Measurements from ENCODE around the gene CNIH3.

The CNIH3 gene

DNA sequence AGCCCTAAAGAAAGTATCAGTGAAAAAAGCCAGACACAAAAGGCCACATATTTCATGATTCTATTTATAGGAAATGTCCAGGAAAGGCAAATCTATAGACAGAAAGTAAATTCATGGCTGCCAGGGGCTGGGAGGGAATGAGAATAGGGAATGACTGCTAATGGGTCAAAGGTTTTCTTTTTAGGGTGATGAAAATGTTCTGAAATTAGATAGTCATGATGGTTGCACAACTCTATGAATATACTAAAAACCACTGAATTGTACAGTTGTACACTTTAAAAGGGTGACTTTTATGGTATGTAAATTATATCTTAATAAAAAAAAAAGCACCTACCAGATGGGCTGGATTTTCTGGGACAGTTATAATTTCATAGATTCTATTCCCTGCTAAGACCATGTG is 114.8 kb downstream of the CNIH3 start:
- TF ChIP-seq, protein P1, sequence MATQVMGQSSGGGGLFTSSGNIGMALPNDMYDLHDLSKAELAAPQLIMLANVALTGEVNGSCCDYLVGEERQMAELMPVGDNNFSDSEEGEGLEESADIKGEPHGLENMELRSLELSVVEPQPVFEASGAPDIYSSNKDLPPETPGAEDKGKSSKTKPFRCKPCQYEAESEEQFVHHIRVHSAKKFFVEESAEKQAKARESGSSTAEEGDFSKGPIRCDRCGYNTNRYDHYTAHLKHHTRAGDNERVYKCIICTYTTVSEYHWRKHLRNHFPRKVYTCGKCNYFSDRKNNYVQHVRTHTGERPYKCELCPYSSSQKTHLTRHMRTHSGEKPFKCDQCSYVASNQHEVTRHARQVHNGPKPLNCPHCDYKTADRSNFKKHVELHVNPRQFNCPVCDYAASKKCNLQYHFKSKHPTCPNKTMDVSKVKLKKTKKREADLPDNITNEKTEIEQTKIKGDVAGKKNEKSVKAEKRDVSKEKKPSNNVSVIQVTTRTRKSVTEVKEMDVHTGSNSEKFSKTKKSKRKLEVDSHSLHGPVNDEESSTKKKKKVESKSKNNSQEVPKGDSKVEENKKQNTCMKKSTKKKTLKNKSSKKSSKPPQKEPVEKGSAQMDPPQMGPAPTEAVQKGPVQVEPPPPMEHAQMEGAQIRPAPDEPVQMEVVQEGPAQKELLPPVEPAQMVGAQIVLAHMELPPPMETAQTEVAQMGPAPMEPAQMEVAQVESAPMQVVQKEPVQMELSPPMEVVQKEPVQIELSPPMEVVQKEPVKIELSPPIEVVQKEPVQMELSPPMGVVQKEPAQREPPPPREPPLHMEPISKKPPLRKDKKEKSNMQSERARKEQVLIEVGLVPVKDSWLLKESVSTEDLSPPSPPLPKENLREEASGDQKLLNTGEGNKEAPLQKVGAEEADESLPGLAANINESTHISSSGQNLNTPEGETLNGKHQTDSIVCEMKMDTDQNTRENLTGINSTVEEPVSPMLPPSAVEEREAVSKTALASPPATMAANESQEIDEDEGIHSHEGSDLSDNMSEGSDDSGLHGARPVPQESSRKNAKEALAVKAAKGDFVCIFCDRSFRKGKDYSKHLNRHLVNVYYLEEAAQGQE (IDR thresholded peaks at IDR 0.05; ENCODE audit: low read depth): no peak
- TF ChIP-seq CEBPB (IDR thresholded peaks at IDR 0.05): no peak
- TF ChIP-seq, protein P2, sequence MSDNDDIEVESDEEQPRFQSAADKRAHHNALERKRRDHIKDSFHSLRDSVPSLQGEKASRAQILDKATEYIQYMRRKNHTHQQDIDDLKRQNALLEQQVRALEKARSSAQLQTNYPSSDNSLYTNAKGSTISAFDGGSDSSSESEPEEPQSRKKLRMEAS (IDR thresholded peaks at IDR 0.05): no peak
- TF ChIP-seq TAF1 (IDR thresholded peaks at IDR 0.05; ENCODE audit: low read depth): no peak
- TF ChIP-seq TEAD4 (IDR thresholded peaks at IDR 0.05): no peak
- TF ChIP-seq NFIC (IDR thresholded peaks at IDR 0.05): no peak
- no peak for TF ChIP-seq TCF12 (IDR thresholded peaks at IDR 0.05; ENCODE audit: low read depth)
- no peak for TF ChIP-seq EP300 (IDR thresholded peaks at IDR 0.05; ENCODE audit: borderline replicate concordance)
- no peak for TF ChIP-seq YY1 (IDR thresholded peaks at IDR 0.05; ENCODE audit: low read depth)
- no peak for TF ChIP-seq EGR1 (IDR thresholded peaks at IDR 0.05)
- no peak for TF ChIP-seq FOXM1 (IDR thresholded peaks at IDR 0.05; ENCODE audit: borderline replicate concordance, low read depth)
- TF ChIP-seq CREB1 (IDR thresholded peaks at IDR 0.05; ENCODE audit: low read depth): no peak
- no peak for TF ChIP-seq ZBTB7A (IDR thresholded peaks at IDR 0.05; ENCODE audit: low read depth)
- no peak for TF ChIP-seq RAD21 (IDR thresholded peaks at IDR 0.05; ENCODE audit: low read depth)

DNA sequence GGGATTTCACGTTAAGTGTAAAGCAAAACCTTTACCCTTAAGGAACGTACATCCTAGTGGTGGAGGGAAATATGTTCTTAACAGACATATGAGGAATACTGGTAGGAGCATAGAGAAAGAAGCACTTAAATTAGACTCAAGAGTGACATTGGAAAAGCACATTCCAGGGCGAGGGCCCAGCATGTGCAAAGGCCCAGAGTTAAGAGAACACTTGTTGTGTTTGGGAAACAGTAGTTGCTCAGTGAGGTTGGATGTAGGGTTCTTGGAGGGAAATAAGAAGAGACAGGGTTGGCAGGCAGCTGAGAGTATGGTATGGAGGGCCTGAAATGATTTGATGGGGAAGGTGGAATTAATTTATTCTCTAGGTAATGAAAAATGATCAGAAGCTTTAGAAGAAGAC is 115.5 kb downstream of the CNIH3 start:
- TF ChIP-seq TEAD4 (IDR thresholded peaks at IDR 0.05) (no peak), YY1 (IDR thresholded peaks at IDR 0.05; ENCODE audit: low read depth) (no peak), EP300 (IDR thresholded peaks at IDR 0.05; ENCODE audit: borderline replicate concordance) (no peak), ZBTB7A (IDR thresholded peaks at IDR 0.05; ENCODE audit: low read depth) (no peak), EGR1 (IDR thresholded peaks at IDR 0.05) (no peak), RAD21 (IDR thresholded peaks at IDR 0.05; ENCODE audit: low read depth) (no peak)
- TF ChIP-seq, protein P1 (IDR thresholded peaks at IDR 0.05; ENCODE audit: low read depth): no peak

DNA sequence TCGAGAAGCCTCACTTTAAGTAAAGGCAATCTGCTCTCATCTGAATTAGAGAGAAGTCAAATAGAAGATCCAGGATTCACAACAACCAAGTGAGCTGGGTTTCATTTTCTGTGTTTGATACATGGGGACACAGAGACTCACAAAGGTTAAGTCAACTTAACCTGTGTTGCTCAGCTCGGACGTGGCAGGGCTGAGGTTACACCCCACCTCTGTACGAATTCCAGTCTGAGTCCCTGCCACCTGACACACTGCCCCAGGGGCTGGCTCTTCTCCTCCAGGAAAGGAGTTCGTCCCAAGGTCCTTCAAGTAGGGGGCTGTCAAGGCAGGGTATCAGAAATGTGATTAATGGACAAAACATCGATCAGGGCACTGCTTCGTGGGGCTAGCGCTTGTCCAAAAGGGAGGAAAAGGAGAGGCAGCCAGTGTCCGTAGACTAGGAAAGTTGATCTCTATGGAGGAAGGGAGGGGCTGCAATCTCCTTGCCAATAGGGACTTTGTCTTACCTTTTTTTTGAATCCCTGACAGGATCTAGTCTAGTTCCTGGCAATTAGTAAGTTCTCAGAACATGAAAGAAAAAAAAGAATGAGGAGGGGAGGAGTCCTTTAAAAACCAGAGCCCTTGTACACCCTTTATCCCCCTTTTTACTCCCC is 116.4 kb downstream of the CNIH3 start:
- TF ChIP-seq, protein P1 (IDR thresholded peaks at IDR 0.05; ENCODE audit: low read depth): no peak
- TF ChIP-seq ZBTB7A (IDR thresholded peaks at IDR 0.05; ENCODE audit: low read depth) (no peak), EGR1 (IDR thresholded peaks at IDR 0.05) (no peak)

DNA sequence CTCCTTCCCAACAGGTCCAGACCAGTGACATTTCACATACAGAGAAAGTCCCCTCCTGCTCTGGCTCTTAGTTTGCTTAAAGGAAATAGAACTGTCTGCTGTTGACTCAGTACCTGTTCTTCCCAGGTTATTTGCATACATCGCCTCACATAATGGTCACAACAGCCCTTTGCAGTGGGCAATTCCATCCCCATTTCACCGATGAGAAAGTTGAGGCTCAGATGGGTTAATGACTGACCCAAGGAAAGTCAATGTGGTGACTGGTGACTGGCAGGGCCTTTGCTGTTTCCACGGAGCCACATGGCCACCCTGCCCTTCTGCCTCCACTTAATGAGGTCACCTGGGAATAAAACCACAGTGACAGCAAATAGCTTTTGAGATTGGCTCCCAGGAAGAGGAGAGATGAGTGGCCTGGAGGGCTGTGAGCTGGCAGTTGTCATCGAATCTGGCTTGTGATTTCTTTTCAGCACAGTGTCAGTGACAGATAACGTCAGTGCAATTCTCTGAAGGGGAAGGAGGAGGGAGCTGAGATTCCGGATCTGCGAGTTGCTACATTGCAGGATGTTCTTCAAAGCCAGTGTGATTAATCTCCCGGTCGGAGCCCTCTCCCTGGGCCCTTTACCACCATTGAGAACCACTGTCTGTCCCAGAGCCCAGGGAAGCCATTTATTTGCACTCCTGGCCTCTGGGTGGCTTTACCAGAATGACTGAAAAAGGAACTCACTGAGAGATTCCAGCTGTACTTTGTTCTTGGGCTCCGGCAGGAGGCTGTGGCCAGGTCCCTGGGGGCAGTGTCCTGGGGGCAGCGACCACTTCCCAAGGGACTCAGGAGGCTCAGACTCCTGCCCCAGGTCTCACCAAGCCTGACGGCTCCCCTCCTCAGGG is 117.2 kb downstream of the CNIH3 start:
- TF ChIP-seq EGR1 (IDR thresholded peaks at IDR 0.05): no peak
- no peak for TF ChIP-seq CEBPB (IDR thresholded peaks at IDR 0.05)
- no peak for TF ChIP-seq EP300 (IDR thresholded peaks at IDR 0.05; ENCODE audit: borderline replicate concordance)
- TF ChIP-seq TEAD4 (IDR thresholded peaks at IDR 0.05): no peak
- no peak for TF ChIP-seq NFIC (IDR thresholded peaks at IDR 0.05)
- TF ChIP-seq ZBTB7A (IDR thresholded peaks at IDR 0.05; ENCODE audit: low read depth): no peak
- TF ChIP-seq YY1 (IDR thresholded peaks at IDR 0.05; ENCODE audit: low read depth): no peak
- TF ChIP-seq, protein P2 (IDR thresholded peaks at IDR 0.05): no peak
- TF ChIP-seq, protein P3, sequence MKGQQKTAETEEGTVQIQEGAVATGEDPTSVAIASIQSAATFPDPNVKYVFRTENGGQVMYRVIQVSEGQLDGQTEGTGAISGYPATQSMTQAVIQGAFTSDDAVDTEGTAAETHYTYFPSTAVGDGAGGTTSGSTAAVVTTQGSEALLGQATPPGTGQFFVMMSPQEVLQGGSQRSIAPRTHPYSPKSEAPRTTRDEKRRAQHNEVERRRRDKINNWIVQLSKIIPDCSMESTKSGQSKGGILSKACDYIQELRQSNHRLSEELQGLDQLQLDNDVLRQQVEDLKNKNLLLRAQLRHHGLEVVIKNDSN (IDR thresholded peaks at IDR 0.05): no peak
